HEK293 (cell line): ENCODE results near the gene TMEM255B.

Experiments
- CTCF ChIA-PET: fragments of 350-600 bp; formaldehyde crosslinking; extraction: SDS; loops from one replicate; lab custom pipeline; 2021; ENCODE audit warnings: antibody characterized with exemption; lab: Yijun Ruan, JAX
- POLR2A ChIA-PET: fragments of 300-600 bp; formaldehyde crosslinking; extraction: SDS; loops from one replicate; lab custom pipeline; 2020; ENCODE audit warnings: antibody characterized with exemption, inconsistent platforms; lab: Yijun Ruan, JAX
- H3K27ac ChIP-seq: fragments of 200-500 bp; sonication (Bioruptor generic); 2 replicates; pipeline ENCODE4 v1.5.1; 2014; ENCODE audit warnings: low read depth, low read length, control low read depth, inconsistent platforms; ENCODE audit errors: extremely low read depth
- H3K36me3 ChIP-seq, 2 experiments: fragments of 200-500 bp in 1 of 2; sonication (Bioruptor generic) in 1 of 2; 1 replicate in 1 of 2; 2 replicates in 1 of 2; pipeline ENCODE4 v1.5.1; 2014 to 2017; ENCODE audit warnings: inconsistent platforms in 2 of 2, low read length in 2 of 2; ENCODE audit not compliant: control insufficient read depth in 2 of 2, insufficient read depth in 1 of 2
- H3K4me1 ChIP-seq: fragments of 200-500 bp; sonication (Bioruptor generic); 2 replicates; pipeline ENCODE4 v1.5.1; 2014; ENCODE audit warnings: mild to moderate bottlenecking, low read length, inconsistent platforms; ENCODE audit not compliant: control insufficient read depth, insufficient read depth
- H3K4me3 ChIP-seq: 2 replicates; pipeline ENCODE4 v1.5.1; 2011; ENCODE audit warnings: low read depth, mild to moderate bottlenecking, control low read depth, low read length, moderate library complexity
- H3K9me3 ChIP-seq: fragments of 200-500 bp; sonication (Bioruptor generic); 2 replicates; pipeline ENCODE4 v1.5.1; 2014; ENCODE audit warnings: low read depth, low read length, inconsistent platforms; ENCODE audit not compliant: control insufficient read depth, insufficient read depth
- GLIS2 ChIP-seq: fragments of 450-650 bp; formaldehyde crosslinking; IDR thresholded peaks from 2 replicates; pipeline ENCODE4 v1.5.1; 2016; ENCODE audit warnings: missing biosample characterization, missing genetic modification characterization
- OSR2 ChIP-seq: fragments of 450-650 bp; formaldehyde crosslinking; IDR thresholded peaks from 2 replicates; pipeline ENCODE4 v1.5.1; 2016; ENCODE audit warnings: missing biosample characterization, missing genetic modification characterization
- PRDM2 ChIP-seq: fragments of 450-650 bp; formaldehyde crosslinking; IDR thresholded peaks from 2 replicates; pipeline ENCODE4 v1.5.1; 2016; ENCODE audit warnings: missing biosample characterization, missing genetic modification characterization, borderline replicate concordance
- ZBTB17 ChIP-seq: fragments of 450-650 bp; formaldehyde crosslinking; IDR thresholded peaks from 2 replicates; pipeline ENCODE4 v1.5.1; 2016; ENCODE audit warnings: missing biosample characterization, missing genetic modification characterization
- ZFHX2 ChIP-seq: fragments of 450-650 bp; formaldehyde crosslinking; conservative IDR thresholded peaks from 2 replicates; pipeline ENCODE4 v1.5.1; 2016; ENCODE audit warnings: missing biosample characterization, missing genetic modification characterization
- ZFP41 ChIP-seq: fragments of 450-650 bp; formaldehyde crosslinking; IDR thresholded peaks from 2 replicates; pipeline ENCODE4 v1.5.1; 2016; ENCODE audit warnings: missing biosample characterization, missing genetic modification characterization, borderline replicate concordance
- ZFP69B ChIP-seq: fragments of 450-650 bp; formaldehyde crosslinking; IDR thresholded peaks from 2 replicates; pipeline ENCODE4 v1.5.1; 2016; ENCODE audit warnings: missing biosample characterization, missing genetic modification characterization
- ZNF114 ChIP-seq: fragments of 450-650 bp; formaldehyde crosslinking; IDR thresholded peaks from 2 replicates; pipeline ENCODE4 v1.5.0; 2017; ENCODE audit warnings: missing biosample characterization, missing genetic modification characterization
- ZNF16 ChIP-seq: fragments of 450-650 bp; formaldehyde crosslinking; IDR thresholded peaks from 2 replicates; pipeline ENCODE4 v1.5.1; 2016; ENCODE audit warnings: low read depth, missing biosample characterization, missing genetic modification characterization
- ZNF169 ChIP-seq: fragments of 450-650 bp; formaldehyde crosslinking; IDR thresholded peaks from 2 replicates; pipeline ENCODE4 v1.5.1; 2016; ENCODE audit warnings: missing biosample characterization, missing genetic modification characterization
- ZNF214 ChIP-seq: fragments of 450-650 bp; formaldehyde crosslinking; IDR thresholded peaks from 2 replicates; pipeline ENCODE4 v1.5.1; 2017; ENCODE audit warnings: missing biosample characterization, mild to moderate bottlenecking, missing genetic modification characterization, borderline replicate concordance
- ZNF292 ChIP-seq: fragments of 450-650 bp; formaldehyde crosslinking; IDR thresholded peaks from 2 replicates; pipeline ENCODE4 v1.5.1; 2016; ENCODE audit warnings: low read depth, missing biosample characterization, missing genetic modification characterization, borderline replicate concordance
- ZNF394 ChIP-seq: fragments of 450-650 bp; formaldehyde crosslinking; IDR thresholded peaks from 2 replicates; pipeline ENCODE4 v1.5.1; 2016; ENCODE audit warnings: missing biosample characterization, missing genetic modification characterization, mild to moderate bottlenecking, moderate library complexity, borderline replicate concordance
- ZNF488 ChIP-seq: fragments of 450-650 bp; formaldehyde crosslinking; IDR thresholded peaks from 2 replicates; pipeline ENCODE4 v1.5.1; 2016; ENCODE audit warnings: missing biosample characterization, missing genetic modification characterization
- ZNF544 ChIP-seq: fragments of 450-650 bp; formaldehyde crosslinking; IDR thresholded peaks from 2 replicates; pipeline ENCODE4 v1.5.0; 2017; ENCODE audit warnings: missing biosample characterization, missing genetic modification characterization
- ZNF560 ChIP-seq: fragments of 450-650 bp; formaldehyde crosslinking; IDR thresholded peaks from 2 replicates; pipeline ENCODE4 v1.5.1; 2017; ENCODE audit warnings: missing biosample characterization, missing genetic modification characterization, borderline replicate concordance
- ZNF561 ChIP-seq: fragments of 450-650 bp; IDR thresholded peaks from 2 replicates; pipeline ENCODE4 v1.5.1; 2018; ENCODE audit warnings: missing biosample characterization, missing genetic modification characterization, borderline replicate concordance
- ZNF610 ChIP-seq: fragments of 450-650 bp; formaldehyde crosslinking; IDR thresholded peaks from 2 replicates; pipeline ENCODE4 v1.5.1; 2016; ENCODE audit warnings: missing biosample characterization, missing genetic modification characterization, borderline replicate concordance
- ZNF658 ChIP-seq: fragments of 450-650 bp; formaldehyde crosslinking; IDR thresholded peaks from 2 replicates; pipeline ENCODE4; 2016; ENCODE audit warnings: missing biosample characterization, missing genetic modification characterization
- ZNF701 ChIP-seq: fragments of 450-650 bp; formaldehyde crosslinking; IDR thresholded peaks from 2 replicates; pipeline ENCODE4 v1.5.1; 2016; ENCODE audit warnings: missing biosample characterization, missing genetic modification characterization
- ZNF777 ChIP-seq: fragments of 450-650 bp; formaldehyde crosslinking; IDR thresholded peaks from 2 replicates; pipeline ENCODE4 v1.5.1; 2017; ENCODE audit warnings: missing biosample characterization, missing genetic modification characterization, borderline replicate concordance
- ZSCAN30 ChIP-seq: fragments of 450-650 bp; IDR thresholded peaks from 2 replicates; pipeline ENCODE4 v1.5.1; 2018; ENCODE audit warnings: missing biosample characterization, mild to moderate bottlenecking, missing genetic modification characterization, moderate library complexity

Gene TMEM255B

GRCh38 chr13:113804703-113805430 lies 45.8 kb downstream of the TMEM255B start (continued):
- TF ChIP-seq PRDM2 (no peak), ZNF488 (tag by site-specific recombination) (no peak)

GRCh38 chr13:113805431-113806103 lies 46.5 kb downstream of the TMEM255B start:
- Histone ChIP-seq H3K36me3 (no peaks in the 10 kb centered on the region), H3K27ac (no peak overlapping the region), H3K4me1 (no peaks in the 10 kb centered on the region)
- CTCF ChIA-PET: no interaction called here
- TF ChIP-seq ZFHX2 (tag by site-specific recombination): 0 out of 2 replicates have a peak, but pooled peaks have one; percentile 20
- TF ChIP-seq ZNF214 (tag by site-specific recombination): no peak
- TF ChIP-seq, all 188 proteins: peak for 1
- POLR2A ChIA-PET: no interaction called here
- Histone ChIP-seq H3K4me3 (no peak overlapping the region), H3K9me3 (no peaks in the 10 kb centered on the region)

GRCh38 chr13:113806104-113806471 lies 47.1 kb downstream of the TMEM255B start:
- no peak overlapping the region for H3K4me3 ChIP-seq
- no peaks in the 10 kb centered on the region for H3K9me3 ChIP-seq
- ChIA-PET CTCF (no interaction called here), POLR2A (no interaction called here)
- H3K4me1 ChIP-seq: no peaks in the 10 kb centered on the region
- H3K36me3 ChIP-seq: no peaks in the 10 kb centered on the region
- TF ChIP-seq ZNF169 (tag by site-specific recombination) (no peak), ZSCAN30 (tag by site-specific recombination) (no peak), ZNF292 (tag by site-specific recombination) (no peak), ZNF560 (tag by site-specific recombination) (no peak), ZNF394 (tag by site-specific recombination) (no peak), ZNF561 (tag by site-specific recombination) (no peak), ZNF16 (tag by site-specific recombination) (no peak), ZNF114 (tag by site-specific recombination) (no peak), ZNF214 (tag by site-specific recombination) (no peak), OSR2 (no peak), ZNF777 (tag by site-specific recombination) (no peak), ZFP41 (no peak), GLIS2 (tag by site-specific recombination) (no peak), ZBTB17 (no peak), ZNF544 (tag by site-specific recombination) (no peak), ZNF610 (tag by site-specific recombination) (no peak), ZFP69B (tag by site-specific recombination) (no peak), ZNF658 (no peak), ZNF701 (tag by site-specific recombination) (no peak)
- TF ChIP-seq, all 188 proteins: peak for 0
- no peak overlapping the region for H3K27ac ChIP-seq
